Loucy (cell line): ENCODE measurements around the gene CRYZ.

Experiments used
- H2AFZ ChIP-seq: fragments of 200-600 bp; sonication (generic); 2 replicates; pipeline ENCODE4 v1.6.0; 2016; ENCODE audit warnings: antibody characterized with exemption, mild to moderate bottlenecking, low read length, moderate library complexity
- H3F3A ChIP-seq: fragments of 200-600 bp; 2 replicates; pipeline ENCODE4 v1.6.0; 2016; ENCODE audit warnings: antibody characterized with exemption, low read depth, mild to moderate bottlenecking
- H3K27me3 ChIP-seq: fragments of 200-600 bp; sonication (generic); 2 replicates; pipeline ENCODE4 v1.6.1; 2014; ENCODE audit warnings: low read length, mild to moderate bottlenecking; ENCODE audit not compliant: insufficient read depth, poor library complexity, severe bottlenecking
- H3K36me3 ChIP-seq: fragments of 200-600 bp; sonication (generic); 2 replicates; pipeline ENCODE4 v1.6.1; 2016; ENCODE audit warnings: low read length; ENCODE audit not compliant: insufficient read depth
- H3K4me1 ChIP-seq: fragments of 200-600 bp; sonication (generic); 2 replicates; pipeline ENCODE4 v1.5.1; 2014; ENCODE audit warnings: low read length, mild to moderate bottlenecking; ENCODE audit not compliant: insufficient read depth, poor library complexity, severe bottlenecking
- H3K4me2 ChIP-seq: fragments of 200-600 bp; sonication (generic); 2 replicates; pipeline ENCODE4 v1.6.0; 2014; ENCODE audit warnings: antibody characterized with exemption, low read length, low read depth, mild to moderate bottlenecking; ENCODE audit not compliant: poor library complexity, severe bottlenecking
- H3K4me3 ChIP-seq: fragments of 200-600 bp; sonication (generic); 2 replicates; pipeline ENCODE4 v1.5.1; 2014; ENCODE audit warnings: low read length, mild to moderate bottlenecking, mixed read lengths; ENCODE audit not compliant: poor library complexity, severe bottlenecking
- H3K79me2 ChIP-seq: fragments of 200-600 bp; sonication (generic); 2 replicates; pipeline ENCODE4 v1.6.1; 2014; ENCODE audit warnings: low read length; ENCODE audit not compliant: insufficient read depth
- H3K9ac ChIP-seq: fragments of 200-600 bp; sonication (generic); 2 replicates; pipeline ENCODE4 v1.6.0; 2014; ENCODE audit warnings: mild to moderate bottlenecking, low read depth, low read length, moderate library complexity; ENCODE audit not compliant: poor library complexity, severe bottlenecking
- H3K9me2 ChIP-seq: fragments of 200-600 bp; sonication (generic); replicated peaks from 2 replicates; pipeline ENCODE4 v1.6.1; 2016; ENCODE audit warnings: low read depth, low read length, mixed read lengths
- H3K9me3 ChIP-seq: fragments of 200-600 bp; sonication (generic); 2 replicates; pipeline ENCODE4 v1.6.1; 2014; ENCODE audit warnings: mild to moderate bottlenecking, antibody characterized with exemption, low read length, low read depth; ENCODE audit not compliant: insufficient read depth
- H4K20me1 ChIP-seq: fragments of 200-600 bp; sonication (generic); 2 replicates; pipeline ENCODE4 v1.6.0; 2014; ENCODE audit warnings: antibody characterized with exemption, low read length, mild to moderate bottlenecking; ENCODE audit not compliant: insufficient read depth, poor library complexity, severe bottlenecking
- EZH2phosphoT487 ChIP-seq: fragments of 200-600 bp; IDR thresholded peaks from 2 replicates; pipeline ENCODE4 v1.6.1; 2018; ENCODE audit warnings: antibody characterized with exemption, mild to moderate bottlenecking, moderate library complexity, borderline replicate concordance
- TF ChIP-seq, protein P1 (sequence below): fragments of 200-600 bp; sonication (generic); conservative IDR thresholded peaks from 2 replicates; pipeline ENCODE4 v1.5.1; 2014; ENCODE audit warnings: mild to moderate bottlenecking, antibody characterized with exemption, low read length

The CRYZ gene

GRCh38 chr1:74684301-74684700 is 48.5 kb downstream of the CRYZ start:
- Histone ChIP-seq H3K27me3 (no peaks in the 10 kb centered on the region), H3K9me3 (no peaks in the 10 kb centered on the region), H3K4me3 (no peak overlapping the region), H3K9me2 (no peaks in the 10 kb centered on the region), H3K79me2 (no peaks in the 10 kb centered on the region), H3K9ac (no peak overlapping the region), H3K4me2 (no peak overlapping the region), H4K20me1 (no peaks in the 10 kb centered on the region), H2AFZ (no peak overlapping the region), H3F3A (no peaks in the 10 kb centered on the region), H3K4me1 (no peaks in the 10 kb centered on the region), H3K36me3 (no peaks in the 10 kb centered on the region)
- TF ChIP-seq, protein P1, sequence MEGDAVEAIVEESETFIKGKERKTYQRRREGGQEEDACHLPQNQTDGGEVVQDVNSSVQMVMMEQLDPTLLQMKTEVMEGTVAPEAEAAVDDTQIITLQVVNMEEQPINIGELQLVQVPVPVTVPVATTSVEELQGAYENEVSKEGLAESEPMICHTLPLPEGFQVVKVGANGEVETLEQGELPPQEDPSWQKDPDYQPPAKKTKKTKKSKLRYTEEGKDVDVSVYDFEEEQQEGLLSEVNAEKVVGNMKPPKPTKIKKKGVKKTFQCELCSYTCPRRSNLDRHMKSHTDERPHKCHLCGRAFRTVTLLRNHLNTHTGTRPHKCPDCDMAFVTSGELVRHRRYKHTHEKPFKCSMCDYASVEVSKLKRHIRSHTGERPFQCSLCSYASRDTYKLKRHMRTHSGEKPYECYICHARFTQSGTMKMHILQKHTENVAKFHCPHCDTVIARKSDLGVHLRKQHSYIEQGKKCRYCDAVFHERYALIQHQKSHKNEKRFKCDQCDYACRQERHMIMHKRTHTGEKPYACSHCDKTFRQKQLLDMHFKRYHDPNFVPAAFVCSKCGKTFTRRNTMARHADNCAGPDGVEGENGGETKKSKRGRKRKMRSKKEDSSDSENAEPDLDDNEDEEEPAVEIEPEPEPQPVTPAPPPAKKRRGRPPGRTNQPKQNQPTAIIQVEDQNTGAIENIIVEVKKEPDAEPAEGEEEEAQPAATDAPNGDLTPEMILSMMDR, result no peak
- no peak for TF ChIP-seq EZH2phosphoT487

GRCh38 chr1:74683656-74684055 is 49.2 kb downstream of the CRYZ start:
- Histone ChIP-seq H3K4me1 (no peaks in the 10 kb centered on the region), H4K20me1 (no peaks in the 10 kb centered on the region), H3K36me3 (no peaks in the 10 kb centered on the region), H3K4me2 (no peak overlapping the region), H3F3A (no peaks in the 10 kb centered on the region), H2AFZ (no peak overlapping the region), H3K9me2 (no peaks in the 10 kb centered on the region), H3K27me3 (no peaks in the 10 kb centered on the region), H3K9me3 (no peaks in the 10 kb centered on the region), H3K4me3 (no peak overlapping the region), H3K79me2 (no peaks in the 10 kb centered on the region), H3K9ac (no peak overlapping the region)
- TF ChIP-seq, protein P1, result no peak
- no peak for TF ChIP-seq EZH2phosphoT487

DNA sequence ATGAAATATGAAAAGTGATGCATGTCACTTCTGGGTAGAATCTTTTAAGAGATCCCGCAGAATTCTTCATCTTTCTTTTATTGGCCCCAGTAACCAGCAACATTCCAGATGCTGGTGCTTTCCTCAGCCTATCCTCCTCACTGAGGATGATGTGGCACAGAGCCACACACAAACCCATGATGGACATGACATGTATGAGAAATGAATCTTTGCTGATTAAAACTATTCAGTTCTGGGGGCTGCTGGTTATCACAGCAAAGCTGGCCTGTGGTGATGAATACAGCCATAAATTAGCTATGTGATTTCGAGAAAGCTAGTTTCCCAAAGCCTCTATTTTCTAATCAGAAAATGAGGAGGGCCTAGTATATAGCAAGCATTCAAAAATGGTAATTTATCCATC is 51.0 kb downstream of the CRYZ start:
- Histone ChIP-seq H4K20me1 (no peaks in the 10 kb centered on the region), H3K9ac (no peak overlapping the region), H3K36me3 (no peaks in the 10 kb centered on the region), H3K79me2 (no peaks in the 10 kb centered on the region), H3K4me1 (no peaks in the 10 kb centered on the region), H3K4me2 (no peak overlapping the region), H3K9me2 (no peaks in the 10 kb centered on the region), H2AFZ (no peak overlapping the region), H3K4me3 (no peak overlapping the region), H3K9me3 (no peaks in the 10 kb centered on the region), H3F3A (no peaks in the 10 kb centered on the region), H3K27me3 (no peaks in the 10 kb centered on the region)
- no peak for TF ChIP-seq EZH2phosphoT487

DNA sequence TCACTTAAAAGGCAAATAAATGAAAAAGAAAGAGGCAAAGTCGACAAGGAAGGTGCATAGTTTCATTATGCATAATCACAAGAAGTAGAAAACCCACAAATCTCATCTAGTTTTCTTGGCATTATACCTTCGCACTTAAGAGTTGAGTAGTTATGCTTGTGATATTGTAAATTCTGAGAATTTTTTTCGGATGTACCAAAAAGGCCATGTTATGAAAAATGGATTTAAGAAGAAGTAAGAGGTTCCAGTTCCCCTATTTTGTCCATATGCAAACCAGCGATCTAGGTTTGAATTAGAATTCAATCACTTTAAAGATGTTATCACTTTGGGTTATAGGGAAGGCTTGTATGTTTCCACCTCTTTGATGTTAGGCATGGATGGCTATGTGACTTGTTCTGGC is 51.4 kb downstream of the CRYZ start:
- Histone ChIP-seq H3K9me2 (no peaks in the 10 kb centered on the region), H3K4me3 (no peak overlapping the region), H3K4me2 (no peak overlapping the region), H3K4me1 (no peaks in the 10 kb centered on the region), H2AFZ (no peak overlapping the region), H3K9ac (no peak overlapping the region), H3K79me2 (no peaks in the 10 kb centered on the region), H3K36me3 (no peaks in the 10 kb centered on the region), H3F3A (no peaks in the 10 kb centered on the region), H4K20me1 (no peaks in the 10 kb centered on the region), H3K27me3 (no peaks in the 10 kb centered on the region), H3K9me3 (no peaks in the 10 kb centered on the region)
- no peak for TF ChIP-seq EZH2phosphoT487
- TF ChIP-seq, protein P1, result no peak
